WTC11 (cell line): ENCODE results near the gene TLE3.

ENCODE experiments used
- ATF2 ChIP-seq: sonication (generic); formaldehyde crosslinking; IDR thresholded peaks from 2 replicates; pipeline ENCODE4 v1.8.1; 2022; ENCODE audit warnings: low read depth, missing genetic modification reagents, borderline replicate concordance
- CTCF ChIP-seq: fragments of 200-600 bp; IDR thresholded peaks from 2 replicates; pipeline ENCODE4 v1.8.0; 2022; ENCODE audit warnings: antibody characterized with exemption
- ERG ChIP-seq: fragments of 250-450 bp; sonication (Bioruptor Pico); IDR thresholded peaks from 2 replicates; pipeline ENCODE4 v1.8.0; 2021; ENCODE audit warnings: mild to moderate bottlenecking
- JUN ChIP-seq: sonication (generic); formaldehyde crosslinking; IDR thresholded peaks from 2 replicates; pipeline ENCODE4 v1.8.0; 2023; ENCODE audit warnings: mild to moderate bottlenecking, missing genetic modification reagents
- SOX15 ChIP-seq: fragments of 250-450 bp; sonication (Bioruptor Pico); IDR thresholded peaks from 2 replicates; pipeline ENCODE4 v1.9.0; 2021; ENCODE audit warnings: mild to moderate bottlenecking

GRCh38 chr15:70057931-70058641 is 39.6 kb downstream of the TLE3 start:
- TF ChIP-seq JUN (CRISPR knock-in tag) (no peak), SOX15 (CRISPR knock-in tag) (no peak), CTCF (no peak), ATF2 (no peak), ERG (no peak)
